Pulmonary artery endothelial cell (primary cell): ENCODE measurements around the gene ZNF701. TPM values are rescaled to one million over a fixed set of nuclear protein-coding genes. Genes with fewer than 3 reads are reported as not detected.

ENCODE experiments used
- total RNA-seq: library from RNA; depleted of rRNA; stranded (reverse); fragments of >200 nt; gene quantifications from 2 replicates; pipeline ENCODE4 v1.2.3, GENCODE V29; 2014

The ZNF701 gene
- total RNA-seq, 1 donor from 2014 or later: 10.0 TPM

Other genes with a start within 250 kb of the ZNF701 start
- gene ZNF610, start 234.0 kb upstream of the ZNF701 start, total RNA-seq: 2.8 and 4.7 TPM in 2 replicates
- 14.3 and 16.9 TPM in 2 replicates for gene ZNF880, start 200.4 kb upstream of the ZNF701 start, total RNA-seq
- 11.9 and 12.4 TPM in 2 replicates for gene ZNF528, start 172.4 kb upstream of the ZNF701 start, total RNA-seq
- 0.07 TPM in 1 of 2 replicates, not detected in the other for gene ZNF534, start 141.1 kb upstream of the ZNF701 start, total RNA-seq
- 2.2 and 3.8 TPM in 2 replicates for gene ZNF578, start 116.7 kb upstream of the ZNF701 start, total RNA-seq
- gene ZNF808, start 42.6 kb upstream of the ZNF701 start, total RNA-seq: 10.6 and 23.3 TPM in 2 replicates
- 34.4 and 52.9 TPM in 2 replicates for gene ZNF83, start 68.1 kb downstream of the ZNF701 start, total RNA-seq
- 8.7 and 11.1 TPM in 2 replicates for gene ZNF611, start 164.8 kb downstream of the ZNF701 start, total RNA-seq
- gene ZNF600, start 216.5 kb downstream of the ZNF701 start, total RNA-seq: 3.7 and 6.3 TPM in 2 replicates